Neural cell (in vitro differentiated cells): Measurements from ENCODE around the gene ESRP2. TPM values are rescaled to one million over a fixed set of nuclear protein-coding genes. Genes with fewer than 3 reads are reported as not detected.

ENCODE experiments used
- H2AFZ ChIP-seq: fragments of 200-600, 300-800 bp; sonication (generic), shearing (Covaris generic); 2 replicates; pipeline ENCODE4 v1.6.0; 2014; ENCODE audit warnings: low read depth, mild to moderate bottlenecking, antibody characterized with exemption, low read length, moderate library complexity
- H3F3A ChIP-seq: fragments of 200-600 bp; shearing (Covaris generic); 2 replicates; pipeline ENCODE4 v1.6.1; 2016; ENCODE audit warnings: mild to moderate bottlenecking, moderate library complexity, mixed read lengths, antibody characterized with exemption, low read length; ENCODE audit not compliant: insufficient read depth, poor library complexity, severe bottlenecking
- H3K27ac ChIP-seq: fragments of 200-600, 300-800 bp; sonication (generic), shearing (Covaris generic); 2 replicates; pipeline ENCODE4 v1.5.1; 2014; ENCODE audit warnings: mild to moderate bottlenecking, low read length, moderate library complexity
- H3K27me3 ChIP-seq: fragments of 300-800, 200-600 bp; sonication (generic), shearing (Covaris generic); 2 replicates; pipeline ENCODE4 v1.6.0; 2014; ENCODE audit warnings: mild to moderate bottlenecking, low read depth, low read length, moderate library complexity; ENCODE audit not compliant: insufficient read depth
- H3K36me3 ChIP-seq: fragments of 300-800, 200-600 bp; sonication (generic), shearing (Covaris generic); 2 replicates; pipeline ENCODE4 v1.5.1; 2014; ENCODE audit warnings: mild to moderate bottlenecking, antibody characterized with exemption, low read length, moderate library complexity; ENCODE audit not compliant: insufficient read depth
- H3K4me2 ChIP-seq: fragments of 300-800, 200-600 bp; sonication (generic), shearing (Covaris generic); 2 replicates; pipeline ENCODE4 v1.6.0; 2014; ENCODE audit warnings: mild to moderate bottlenecking, low read length
- H3K4me3 ChIP-seq: fragments of 300-800, 200-600 bp; sonication (generic), shearing (Covaris generic); 2 replicates; pipeline ENCODE4 v1.5.1; 2014; ENCODE audit warnings: mild to moderate bottlenecking, low read length, moderate library complexity
- H3K79me2 ChIP-seq: fragments of 200-600 bp; shearing (Covaris generic); replicated peaks from 2 replicates; pipeline ENCODE4 v1.6.0; 2014; ENCODE audit warnings: mild to moderate bottlenecking, low read length, moderate library complexity; ENCODE audit not compliant: insufficient read depth
- H3K9ac ChIP-seq: fragments of 300-800, 200-600 bp; sonication (generic), shearing (Covaris generic); 2 replicates; pipeline ENCODE4 v1.6.1; 2016; ENCODE audit warnings: mild to moderate bottlenecking, low read length, mixed read lengths
- H3K9me2 ChIP-seq: fragments of 200-600 bp; shearing (Covaris generic); 2 replicates; pipeline ENCODE4 v1.6.1; 2016; ENCODE audit warnings: mild to moderate bottlenecking, low read length, mixed read lengths; ENCODE audit not compliant: insufficient read depth
- H3K9me3 ChIP-seq: fragments of 200-600, 300-800 bp; sonication (generic), shearing (Covaris generic); 2 replicates; pipeline ENCODE4 v1.6.1; 2016; ENCODE audit warnings: mild to moderate bottlenecking, mixed run types, low read length, moderate library complexity, mixed read lengths
- H4K20me1 ChIP-seq: fragments of 200-600 bp; shearing (Covaris generic); 2 replicates; pipeline ENCODE4 v1.6.1; 2016; ENCODE audit warnings: mild to moderate bottlenecking, mixed run types; ENCODE audit not compliant: insufficient read depth
- EP300 ChIP-seq: fragments of 450-650 bp; conservative IDR thresholded peaks from 2 replicates; pipeline ENCODE4 v1.6.1; 2014; ENCODE audit warnings: antibody characterized with exemption, mild to moderate bottlenecking, moderate library complexity; ENCODE audit not compliant: poor library complexity, severe bottlenecking
- EZH2 ChIP-seq: fragments of 200-600, 300-800 bp; shearing (Covaris generic), sonication (generic); IDR thresholded peaks from 2 replicates; pipeline ENCODE4 v1.6.1; 2014; ENCODE audit warnings: antibody characterized with exemption, low read length, borderline replicate concordance, mild to moderate bottlenecking; ENCODE audit not compliant: insufficient read depth, poor library complexity, severe bottlenecking
- MXI1 ChIP-seq: fragments of 450-650 bp; conservative IDR thresholded peaks from 2 replicates; pipeline ENCODE4 v1.6.1; 2014; ENCODE audit warnings: antibody characterized with exemption, mild to moderate bottlenecking; ENCODE audit not compliant: poor library complexity, severe bottlenecking
- POLR2AphosphoS5 ChIP-seq: IDR thresholded peaks from 2 replicates; pipeline ENCODE4 v1.6.1; 2012
- RAD21 ChIP-seq: fragments of 450-650 bp; conservative IDR thresholded peaks from 2 replicates; pipeline ENCODE4 v1.6.1; 2014; ENCODE audit warnings: antibody characterized with exemption, mild to moderate bottlenecking, moderate library complexity
- SMC3 ChIP-seq: fragments of 450-650 bp; conservative IDR thresholded peaks from 2 replicates; pipeline ENCODE4 v1.6.1; 2014; ENCODE audit warnings: antibody characterized with exemption, mild to moderate bottlenecking, moderate library complexity; ENCODE audit not compliant: poor library complexity
- TAF1 ChIP-seq: IDR thresholded peaks from 2 replicates; pipeline ENCODE4 v1.6.1; 2012; ENCODE audit warnings: low read depth
- polyA plus RNA-seq: library from polyadenylated mRNA; depleted of rRNA; stranded (reverse); fragments of >200 nt; gene quantifications from 2 replicates; pipeline ENCODE4 v1.2.3, GENCODE V29; 2014
- TF ChIP-seq, protein P1 (sequence below): fragments of 450-650 bp; IDR thresholded peaks from 2 replicates; pipeline ENCODE4 v1.5.1; 2014; ENCODE audit warnings: antibody characterized with exemption, mild to moderate bottlenecking, moderate library complexity; ENCODE audit not compliant: poor library complexity, severe bottlenecking
- TF ChIP-seq, protein P2 (sequence below): IDR thresholded peaks from 2 replicates; pipeline ENCODE4 v1.6.1; 2012; ENCODE audit warnings: borderline replicate concordance

Gene ESRP2
- polyA plus RNA-seq, 1 donor from 2014 or later = not detected

DNA sequence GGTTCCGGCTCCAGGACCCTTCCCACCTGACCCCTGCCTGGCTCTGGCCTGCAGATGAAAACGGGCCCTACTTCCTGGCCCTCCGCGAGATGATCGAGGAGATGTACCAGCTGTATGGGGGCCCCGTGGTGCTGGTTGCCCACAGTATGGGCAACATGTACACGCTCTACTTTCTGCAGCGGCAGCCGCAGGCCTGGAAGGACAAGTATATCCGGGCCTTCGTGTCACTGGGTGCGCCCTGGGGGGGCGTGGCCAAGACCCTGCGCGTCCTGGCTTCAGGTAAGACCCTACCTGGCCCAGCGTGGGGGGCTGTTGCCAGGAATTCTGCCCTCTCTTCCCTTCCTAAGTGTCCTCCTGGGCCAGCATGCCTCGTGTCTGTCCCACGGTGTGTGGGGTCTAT is 19.8 kb upstream of the ESRP2 start:
- Histone ChIP-seq H3K27ac (no peak overlapping the region), H4K20me1 (no peaks in the 10 kb centered on the region), H3K27me3 (no peaks in the 10 kb centered on the region), H3K9ac (no peak overlapping the region), H2AFZ (no peak overlapping the region), H3K9me3 (no peaks in the 10 kb centered on the region), H3F3A (no peaks in the 10 kb centered on the region), H3K79me2 (no peaks in the 10 kb centered on the region), H3K9me2 (no peaks in the 10 kb centered on the region), H3K4me3 (no peak overlapping the region), H3K4me2 (no peak overlapping the region), H3K36me3 (no peaks in the 10 kb centered on the region)
- TF ChIP-seq RAD21 (no peak), TAF1 (no peak), EZH2 (no peak), POLR2AphosphoS5 (no peak), SMC3 (no peak), MXI1 (no peak), EP300 (no peak)
- TF ChIP-seq, protein P1, sequence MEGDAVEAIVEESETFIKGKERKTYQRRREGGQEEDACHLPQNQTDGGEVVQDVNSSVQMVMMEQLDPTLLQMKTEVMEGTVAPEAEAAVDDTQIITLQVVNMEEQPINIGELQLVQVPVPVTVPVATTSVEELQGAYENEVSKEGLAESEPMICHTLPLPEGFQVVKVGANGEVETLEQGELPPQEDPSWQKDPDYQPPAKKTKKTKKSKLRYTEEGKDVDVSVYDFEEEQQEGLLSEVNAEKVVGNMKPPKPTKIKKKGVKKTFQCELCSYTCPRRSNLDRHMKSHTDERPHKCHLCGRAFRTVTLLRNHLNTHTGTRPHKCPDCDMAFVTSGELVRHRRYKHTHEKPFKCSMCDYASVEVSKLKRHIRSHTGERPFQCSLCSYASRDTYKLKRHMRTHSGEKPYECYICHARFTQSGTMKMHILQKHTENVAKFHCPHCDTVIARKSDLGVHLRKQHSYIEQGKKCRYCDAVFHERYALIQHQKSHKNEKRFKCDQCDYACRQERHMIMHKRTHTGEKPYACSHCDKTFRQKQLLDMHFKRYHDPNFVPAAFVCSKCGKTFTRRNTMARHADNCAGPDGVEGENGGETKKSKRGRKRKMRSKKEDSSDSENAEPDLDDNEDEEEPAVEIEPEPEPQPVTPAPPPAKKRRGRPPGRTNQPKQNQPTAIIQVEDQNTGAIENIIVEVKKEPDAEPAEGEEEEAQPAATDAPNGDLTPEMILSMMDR = no peak
- TF ChIP-seq, protein P2, sequence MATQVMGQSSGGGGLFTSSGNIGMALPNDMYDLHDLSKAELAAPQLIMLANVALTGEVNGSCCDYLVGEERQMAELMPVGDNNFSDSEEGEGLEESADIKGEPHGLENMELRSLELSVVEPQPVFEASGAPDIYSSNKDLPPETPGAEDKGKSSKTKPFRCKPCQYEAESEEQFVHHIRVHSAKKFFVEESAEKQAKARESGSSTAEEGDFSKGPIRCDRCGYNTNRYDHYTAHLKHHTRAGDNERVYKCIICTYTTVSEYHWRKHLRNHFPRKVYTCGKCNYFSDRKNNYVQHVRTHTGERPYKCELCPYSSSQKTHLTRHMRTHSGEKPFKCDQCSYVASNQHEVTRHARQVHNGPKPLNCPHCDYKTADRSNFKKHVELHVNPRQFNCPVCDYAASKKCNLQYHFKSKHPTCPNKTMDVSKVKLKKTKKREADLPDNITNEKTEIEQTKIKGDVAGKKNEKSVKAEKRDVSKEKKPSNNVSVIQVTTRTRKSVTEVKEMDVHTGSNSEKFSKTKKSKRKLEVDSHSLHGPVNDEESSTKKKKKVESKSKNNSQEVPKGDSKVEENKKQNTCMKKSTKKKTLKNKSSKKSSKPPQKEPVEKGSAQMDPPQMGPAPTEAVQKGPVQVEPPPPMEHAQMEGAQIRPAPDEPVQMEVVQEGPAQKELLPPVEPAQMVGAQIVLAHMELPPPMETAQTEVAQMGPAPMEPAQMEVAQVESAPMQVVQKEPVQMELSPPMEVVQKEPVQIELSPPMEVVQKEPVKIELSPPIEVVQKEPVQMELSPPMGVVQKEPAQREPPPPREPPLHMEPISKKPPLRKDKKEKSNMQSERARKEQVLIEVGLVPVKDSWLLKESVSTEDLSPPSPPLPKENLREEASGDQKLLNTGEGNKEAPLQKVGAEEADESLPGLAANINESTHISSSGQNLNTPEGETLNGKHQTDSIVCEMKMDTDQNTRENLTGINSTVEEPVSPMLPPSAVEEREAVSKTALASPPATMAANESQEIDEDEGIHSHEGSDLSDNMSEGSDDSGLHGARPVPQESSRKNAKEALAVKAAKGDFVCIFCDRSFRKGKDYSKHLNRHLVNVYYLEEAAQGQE = no peak

DNA sequence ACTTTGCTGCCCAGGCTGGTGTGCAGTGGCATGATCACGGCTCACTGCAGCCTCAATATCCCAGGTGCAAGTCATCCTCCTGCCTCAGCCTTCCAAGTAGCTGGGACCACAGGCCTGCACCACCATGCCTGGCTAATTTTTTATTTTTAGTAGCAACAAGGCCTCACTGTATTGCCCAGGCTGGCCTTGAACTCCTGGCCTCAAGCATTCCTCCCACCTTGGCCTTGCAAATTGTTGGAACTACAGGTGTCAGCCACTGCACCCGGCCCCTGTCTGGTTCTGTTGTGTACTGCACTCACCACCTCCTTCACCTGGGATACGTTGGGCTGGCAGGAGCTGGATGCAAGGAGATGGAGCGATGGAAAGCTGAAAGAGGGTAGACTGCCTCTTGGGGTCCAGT is 17.8 kb upstream of the ESRP2 start:
- Histone ChIP-seq H3K4me3 (no peak overlapping the region), H3K36me3 (no peaks in the 10 kb centered on the region), H3K9me2 (no peaks in the 10 kb centered on the region), H3F3A (no peaks in the 10 kb centered on the region), H2AFZ (no peak overlapping the region), H3K27ac (no peak overlapping the region), H3K9me3 (no peaks in the 10 kb centered on the region), H3K27me3 (no peaks in the 10 kb centered on the region), H3K79me2 (no peaks in the 10 kb centered on the region), H3K9ac (no peak overlapping the region), H3K4me2 (no peak overlapping the region), H4K20me1 (no peaks in the 10 kb centered on the region)
- TF ChIP-seq, protein P2 = no peak
- TF ChIP-seq RAD21 = no peak
- TF ChIP-seq TAF1 = no peak
- no peak for TF ChIP-seq EP300
- no peak for TF ChIP-seq SMC3
- TF ChIP-seq POLR2AphosphoS5 = no peak
- TF ChIP-seq, protein P1 = no peak
- TF ChIP-seq EZH2 = no peak
- no peak for TF ChIP-seq MXI1
